HUES48 (cell line): ENCODE measurements around the gene GNAS-AS1.

Experiments used
- H3K27ac ChIP-seq: one replicate; pipeline ENCODE4 v1.7.0; 2013; ENCODE audit warnings: low read depth, low read length, inconsistent platforms
- H3K27me3 ChIP-seq: 2 replicates; pipeline ENCODE4 v1.6.1; 2013; ENCODE audit warnings: mild to moderate bottlenecking, low read length; ENCODE audit not compliant: control insufficient read depth, insufficient read depth
- H3K36me3 ChIP-seq: 2 replicates; pipeline ENCODE4 v1.6.1; 2013; ENCODE audit warnings: low read length; ENCODE audit not compliant: control insufficient read depth, insufficient read depth
- H3K4me1 ChIP-seq: 2 replicates; pipeline ENCODE4 v1.6.1; 2013; ENCODE audit warnings: mild to moderate bottlenecking, low read length; ENCODE audit not compliant: control insufficient read depth, insufficient read depth
- H3K4me3 ChIP-seq: 2 replicates; pipeline ENCODE4 v1.5.1; 2013; ENCODE audit warnings: mild to moderate bottlenecking, low read depth, low read length
- H3K9ac ChIP-seq: 2 replicates; pipeline ENCODE4 v1.6.1; 2013; ENCODE audit warnings: mild to moderate bottlenecking, low read depth, low read length, moderate library complexity
- H3K9me3 ChIP-seq: 2 replicates; pipeline ENCODE4 v1.6.1; 2013; ENCODE audit warnings: low read length; ENCODE audit not compliant: control insufficient read depth, insufficient read depth

The GNAS-AS1 gene

GRCh38 chr20:58883241-58883691, 32.6 kb upstream of the GNAS-AS1 start:
- Histone ChIP-seq H3K27me3 (no peaks in the 10 kb centered on the region), H3K36me3 (peaks cover 14% of the 10 kb centered on the region), H3K27ac (peak overlapping the region; percentile 58), H3K4me3 (peak overlapping the region; percentile 38), H3K9me3 (no peaks in the 10 kb centered on the region), H3K9ac (peak overlapping the region; percentile 14), H3K4me1 (peaks cover 49% of the 10 kb centered on the region)

GRCh38 chr20:58882704-58883089, 32.0 kb upstream of the GNAS-AS1 start:
- H3K4me1 ChIP-seq = peaks cover 51% of the 10 kb centered on the region
- H3K27ac ChIP-seq = peak overlapping the region; percentile 58
- H3K9ac ChIP-seq = no peak overlapping the region; the same call in 1 of the 2 replicates
- H3K36me3 ChIP-seq = peaks cover 12% of the 10 kb centered on the region
- H3K9me3 ChIP-seq = no peaks in the 10 kb centered on the region
- H3K4me3 ChIP-seq = peak overlapping the region; percentile 38; the same call in 1 of the 2 replicates
- H3K27me3 ChIP-seq = no peaks in the 10 kb centered on the region

GRCh38 chr20:58880994-58881752, 30.5 kb upstream of the GNAS-AS1 start:
- no peaks in the 10 kb centered on the region for H3K9me3 ChIP-seq
- no peak overlapping the region for H3K27ac ChIP-seq
- H3K4me1 ChIP-seq = peaks cover 64% of the 10 kb centered on the region
- peaks cover 12% of the 10 kb centered on the region for H3K36me3 ChIP-seq
- H3K9ac ChIP-seq = no peak overlapping the region
- no peaks in the 10 kb centered on the region for H3K27me3 ChIP-seq
- H3K4me3 ChIP-seq = no peak overlapping the region

GRCh38 chr20:58880441-58880840, 29.7 kb upstream of the GNAS-AS1 start:
- H3K27ac ChIP-seq = no peak overlapping the region

GRCh38 chr20:58878399-58878798, 27.7 kb upstream of the GNAS-AS1 start:
- H3K9ac ChIP-seq = no peak overlapping the region

More at GRCh38 chr20:58880441-58880840, 29.7 kb upstream of the GNAS-AS1 start:
- H3K27me3 ChIP-seq = no peaks in the 10 kb centered on the region
- peaks cover 10% of the 10 kb centered on the region for H3K36me3 ChIP-seq
- H3K9me3 ChIP-seq = no peaks in the 10 kb centered on the region
- H3K9ac ChIP-seq = no peak overlapping the region
- no peak overlapping the region for H3K4me3 ChIP-seq
- H3K4me1 ChIP-seq = peaks cover 72% of the 10 kb centered on the region

GRCh38 chr20:58877976-58878360, 27.3 kb upstream of the GNAS-AS1 start:
- Histone ChIP-seq H3K4me1 (peaks cover 65% of the 10 kb centered on the region), H3K27ac (peak overlapping the region; percentile 73)

More at GRCh38 chr20:58878399-58878798, 27.7 kb upstream of the GNAS-AS1 start:
- Histone ChIP-seq H3K9me3 (no peaks in the 10 kb centered on the region), H3K27me3 (no peaks in the 10 kb centered on the region), H3K4me1 (peaks cover 69% of the 10 kb centered on the region), H3K36me3 (peaks cover 6% of the 10 kb centered on the region; the same call in 1 of the 2 replicates), H3K27ac (peak overlapping the region; percentile 73), H3K4me3 (no peak overlapping the region)

GRCh38 chr20:58877050-58877975, 26.6 kb upstream of the GNAS-AS1 start:
- Histone ChIP-seq H3K4me1 (peaks cover 58% of the 10 kb centered on the region), H3K9me3 (no peaks in the 10 kb centered on the region), H3K4me3 (no peak overlapping the region), H3K36me3 (peaks cover 8% of the 10 kb centered on the region; the same call in 1 of the 2 replicates), H3K9ac (no peak overlapping the region), H3K27me3 (no peaks in the 10 kb centered on the region), H3K27ac (peak overlapping the region; percentile 73)

More at GRCh38 chr20:58877976-58878360, 27.3 kb upstream of the GNAS-AS1 start:
- Histone ChIP-seq H3K9ac (no peak overlapping the region), H3K9me3 (no peaks in the 10 kb centered on the region), H3K27me3 (no peaks in the 10 kb centered on the region), H3K4me3 (no peak overlapping the region), H3K36me3 (peaks cover 8% of the 10 kb centered on the region; the same call in 1 of the 2 replicates)

GRCh38 chr20:58876437-58876836, 25.7 kb upstream of the GNAS-AS1 start:
- H3K9ac ChIP-seq = no peak overlapping the region
- peaks cover 8% of the 10 kb centered on the region; the same call in 1 of the 2 replicates for H3K36me3 ChIP-seq
- no peaks in the 10 kb centered on the region for H3K9me3 ChIP-seq
- peaks cover 52% of the 10 kb centered on the region for H3K4me1 ChIP-seq
- H3K27ac ChIP-seq = peak overlapping the region; percentile 36
- H3K27me3 ChIP-seq = no peaks in the 10 kb centered on the region
- 0 out of 2 replicates have a peak overlapping the region, but pooled peaks have one; percentile 30 for H3K4me3 ChIP-seq

GRCh38 chr20:58875541-58876134, 24.9 kb upstream of the GNAS-AS1 start:
- Histone ChIP-seq H3K4me1 (peaks cover 50% of the 10 kb centered on the region), H3K9me3 (no peaks in the 10 kb centered on the region), H3K27ac (no peak overlapping the region), H3K4me3 (no peak overlapping the region), H3K36me3 (peaks cover 8% of the 10 kb centered on the region; the same call in 1 of the 2 replicates), H3K27me3 (no peaks in the 10 kb centered on the region), H3K9ac (no peak overlapping the region)

GRCh38 chr20:58875111-58875510, 24.4 kb upstream of the GNAS-AS1 start:
- no peaks in the 10 kb centered on the region for H3K27me3 ChIP-seq
- H3K9ac ChIP-seq = no peak overlapping the region
- no peaks in the 10 kb centered on the region for H3K9me3 ChIP-seq
- no peak overlapping the region for H3K4me3 ChIP-seq
- H3K4me1 ChIP-seq = peaks cover 50% of the 10 kb centered on the region
- no peak overlapping the region for H3K27ac ChIP-seq
- peaks cover 8% of the 10 kb centered on the region; the same call in 1 of the 2 replicates for H3K36me3 ChIP-seq
